Choroid plexus epithelial cell (primary cell): ENCODE measurements around the gene ADAMTS17.

Experiments
- DNase-seq: peaks from one replicate; pipeline ENCODE4 v3.0.0-alpha.2; 2010; ENCODE audit warnings: low read depth
- H3K4me3 ChIP-seq: 2 replicates; pipeline ENCODE4 v1.5.1; 2011; ENCODE audit warnings: low read depth, mild to moderate bottlenecking, control low read depth, low read length, moderate library complexity
- CTCF ChIP-seq: conservative IDR thresholded peaks from 2 replicates; pipeline ENCODE4 v1.5.1; 2011; ENCODE audit warnings: low read depth, mild to moderate bottlenecking, control low read depth, inconsistent platforms, low read length, moderate library complexity

The ADAMTS17 gene

GRCh38 chr15:100338971-100339444 lies 2.8 kb downstream of the ADAMTS17 start:
- peak; percentile 71 for TF ChIP-seq CTCF
- no peak overlapping the region for H3K4me3 ChIP-seq
- DNase-seq = peak; percentile 77

- no peak for DNase-seq
- H3K4me3 ChIP-seq = no peak overlapping the region
- no peak for TF ChIP-seq CTCF
These were observed 3.5 kb downstream of the ADAMTS17 start for GRCh38 chr15:100338247-100338646.

DNA sequence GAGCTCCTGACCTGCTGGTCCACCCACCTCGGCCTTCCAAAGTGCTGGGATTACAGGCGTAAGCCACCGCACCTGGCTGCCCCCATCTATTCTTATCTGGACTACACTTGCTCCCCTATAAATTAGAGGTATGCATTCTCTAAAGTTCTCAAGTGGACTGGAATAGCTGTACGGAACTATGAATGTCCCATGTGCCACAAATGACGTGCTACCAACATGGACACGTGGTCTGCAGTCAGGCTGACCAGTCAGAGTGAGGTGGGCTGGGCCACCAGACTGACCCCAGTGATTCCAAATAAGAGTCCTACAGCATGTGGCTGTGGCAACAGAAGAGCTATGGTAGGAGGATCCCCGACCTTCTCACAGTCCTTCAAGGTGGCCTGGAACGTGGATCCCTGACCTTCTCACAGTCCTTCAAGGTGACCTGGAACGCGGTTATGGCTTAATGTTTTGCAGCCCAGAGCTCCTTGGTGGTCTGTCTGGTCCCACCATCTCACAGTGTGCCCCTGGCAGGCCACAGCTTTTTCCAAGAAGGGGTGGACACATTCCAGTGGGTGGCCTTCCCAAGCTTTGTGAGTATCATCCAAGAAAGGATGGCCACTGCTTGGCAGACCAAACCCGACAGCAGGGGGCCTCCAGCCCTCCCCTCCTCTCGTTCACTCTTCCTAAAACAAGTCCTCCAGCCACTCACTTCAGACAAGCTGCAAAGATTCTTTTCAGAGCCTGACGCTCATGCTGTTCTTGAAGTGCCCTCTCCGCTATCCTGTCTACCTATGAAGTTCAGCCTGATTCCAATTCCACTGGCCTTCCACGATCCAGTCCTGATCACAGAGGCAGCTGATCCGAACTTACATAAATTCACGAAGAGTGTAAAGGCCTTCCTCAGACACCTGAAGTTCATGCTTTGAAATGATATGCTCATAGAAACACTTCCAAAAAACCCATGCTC lies 4.4 kb downstream of the ADAMTS17 start:
- DNase-seq = no peak
- TF ChIP-seq CTCF = no peak

DNA sequence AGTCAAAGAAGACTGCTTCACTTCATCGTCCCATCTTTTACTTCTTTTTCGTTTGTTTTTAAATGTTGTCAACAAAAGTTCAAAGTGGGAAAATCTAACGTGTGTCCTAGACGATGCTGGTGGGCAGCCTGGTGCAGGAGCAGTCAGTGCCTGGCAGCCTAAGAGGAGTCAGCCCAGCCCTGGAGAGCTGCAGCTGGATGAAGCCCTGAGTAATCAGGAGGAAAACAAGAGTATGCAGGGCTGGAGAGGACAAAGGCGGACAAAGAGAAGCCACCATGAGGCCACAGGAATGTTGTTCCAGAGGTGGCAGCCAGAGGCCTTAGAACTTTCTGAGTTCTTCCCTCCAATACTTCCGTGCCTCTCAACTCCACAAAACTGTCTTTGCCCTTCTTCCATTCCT lies 5.7 kb downstream of the ADAMTS17 start:
- H3K4me3 ChIP-seq = no peak overlapping the region
- DNase-seq = no peak
- TF ChIP-seq CTCF = no peak

More for the DNA sequence above, 4.4 kb downstream of the ADAMTS17 start:
- H3K4me3 ChIP-seq = no peak overlapping the region

GRCh38 chr15:100335335-100335999 lies 6.3 kb downstream of the ADAMTS17 start:
- TF ChIP-seq CTCF = no peak
- no peak for DNase-seq
- no peak overlapping the region for H3K4me3 ChIP-seq

GRCh38 chr15:100334905-100335304 lies 6.9 kb downstream of the ADAMTS17 start:
- H3K4me3 ChIP-seq = no peak overlapping the region
- no peak for TF ChIP-seq CTCF
- no peak for DNase-seq
